HepG2 (cell line): ENCODE measurements around the gene DSPP. TPM values are rescaled to one million over a fixed set of nuclear protein-coding genes. Genes with fewer than 3 reads are reported as not detected.

Source experiments
- ATAC-seq: fragments of 200-7000 bp; cut with Tn5 transposase; 3 replicates; pipeline ENCODE4 v1.9.1; 2020; ENCODE audit warnings: mild to moderate bottlenecking, moderate library complexity
- BruUV-seq: library from RNA; stranded (reverse); fragments of 400-500 nt; replicated peaks from 2 replicates; lab custom pipeline; 2021; lab: Mats Ljungman, UMichigan
- CTCF ChIA-PET: fragments of 300-600 bp; formaldehyde crosslinking; extraction: SDS; loops from one replicate; lab custom pipeline; 2021; ENCODE audit warnings: low total read pairs, inconsistent platforms, low intra/inter-chr PET ratio; lab: Yijun Ruan, JAX
- POLR2A ChIA-PET: fragments of 350-600 bp; sonication (Branson Sonifier 250); formaldehyde crosslinking; loops from one replicate; lab custom pipeline; 2020; ENCODE audit warnings: antibody characterized with exemption, inconsistent platforms; lab: Yijun Ruan, JAX
- DNase-seq: peaks from one replicate; pipeline ENCODE4 v3.0.0-alpha.2; 2015; ENCODE audit warnings: low spot score
- FAIRE-seq: peaks from 3 replicates; lab custom pipeline; 2011; peaks lifted over from hg19 to GRCh38; lab: Jason Lieb, UNC
- H2AFZ ChIP-seq: one replicate; pipeline ENCODE4 v1.6.1; 2011; ENCODE audit warnings: low read length, inconsistent platforms
- H3K27ac ChIP-seq: fragments of 300-600 bp; 3 replicates; pipeline ENCODE4 v1.8.0; 2011; ENCODE audit warnings: mixed run types, mild to moderate bottlenecking, mixed read lengths, low read length, inconsistent platforms; ENCODE audit not compliant: insufficient read depth; ENCODE audit errors: extremely low read length
- H3K27me3 ChIP-seq, 2 experiments: fragments of 200-600 bp in 1 of 2; 2 replicates in 1 of 2; 3 replicates in 1 of 2; pipeline versions ENCODE4 v1.6.0 to v1.8.0; 2011; ENCODE audit warnings: low read length in 2 of 2, mild to moderate bottlenecking in 2 of 2, moderate library complexity in 2 of 2, inconsistent platforms in 1 of 2; ENCODE audit not compliant: insufficient read depth in 2 of 2, control insufficient read depth in 1 of 2
- H3K36me3 ChIP-seq, 2 experiments: fragments of 200-600 bp in 1 of 2; replicated peaks in 1 of 2; 2 replicates in 1 of 2; 3 replicates in 1 of 2; pipeline versions ENCODE4 v1.5.1 to v1.8.0; 2011; ENCODE audit warnings: low read length in 2 of 2, inconsistent platforms in 1 of 2; ENCODE audit not compliant: insufficient read depth in 2 of 2, control insufficient read depth in 1 of 2
- H3K4me1 ChIP-seq: 2 replicates; pipeline ENCODE4 v1.5.1; 2012; ENCODE audit warnings: low read length, inconsistent platforms; ENCODE audit not compliant: insufficient read depth
- H3K4me2 ChIP-seq: 2 replicates; pipeline ENCODE4 v1.6.0; 2011; ENCODE audit warnings: low read depth, low read length, inconsistent platforms
- H3K4me3 ChIP-seq, 3 experiments: fragments of 200-600 bp in 1 of 3; sonication (generic), shearing (Covaris generic) in 1 of 3; replicated peaks in 1 of 3; 2 replicates each; pipeline ENCODE4 v1.5.1; 2011 to 2016; ENCODE audit warnings: low read length in 3 of 3, inconsistent platforms in 2 of 3, low read depth in 2 of 3, mild to moderate bottlenecking in 2 of 3, control low read depth in 1 of 3, mixed read lengths in 1 of 3; ENCODE audit not compliant: insufficient read depth in 1 of 3
- H3K79me2 ChIP-seq: one replicate; pipeline ENCODE4 v1.6.1; 2011; ENCODE audit warnings: low read length, inconsistent platforms; ENCODE audit not compliant: insufficient read depth
- H3K9ac ChIP-seq: 2 replicates; pipeline ENCODE4 v1.6.0; 2011; ENCODE audit warnings: mild to moderate bottlenecking, low read depth, low read length, inconsistent platforms; ENCODE audit not compliant: insufficient read depth
- H3K9me3 ChIP-seq: 2 replicates; pipeline ENCODE4 v1.5.1; 2012; ENCODE audit warnings: mild to moderate bottlenecking, low read length
- H4K20me1 ChIP-seq: 2 replicates; pipeline ENCODE4 v1.6.0; 2011; ENCODE audit warnings: inconsistent platforms, mild to moderate bottlenecking, low read length, moderate library complexity; ENCODE audit not compliant: insufficient read depth
- AHR ChIP-seq: IDR thresholded peaks from 2 replicates; pipeline ENCODE4 v1.6.1; 2018; ENCODE audit warnings: missing genetic modification reagents, missing compliant biosample characterization
- CREM ChIP-seq, 2 experiments: sonication (generic) in 1 of 2; formaldehyde crosslinking in 1 of 2; IDR thresholded peaks; 2 replicates each; pipeline versions ENCODE4 v1.4.0 to v1.6.1; 2016 to 2020; ENCODE audit warnings: antibody characterized with exemption in 1 of 2, mild to moderate bottlenecking in 1 of 2, missing genetic modification reagents in 1 of 2
- CSRNP1 ChIP-seq: sonication (generic); formaldehyde crosslinking; IDR thresholded peaks from 2 replicates; pipeline ENCODE4 v1.8.1; 2023; ENCODE audit warnings: mild to moderate bottlenecking, missing genetic modification reagents
- KAT2B ChIP-seq: fragments of 150-350 bp; IDR thresholded peaks from 2 replicates; pipeline ENCODE4 v1.6.1; 2014; ENCODE audit warnings: low read depth, low read length, borderline replicate concordance
- MAFK ChIP-seq, 2 experiments: IDR thresholded peaks in 1 of 2; conservative IDR thresholded peaks in 1 of 2; 2 replicates each; pipeline ENCODE4 v1.6.1; 2011; ENCODE audit warnings: improper control_type of control experiment in 2 of 2, low read length in 2 of 2
- PAWR ChIP-seq: sonication (generic); formaldehyde crosslinking; IDR thresholded peaks from 2 replicates; pipeline ENCODE4 v1.4.0; 2020; ENCODE audit warnings: missing genetic modification reagents, mild to moderate bottlenecking, borderline replicate concordance
- RERE ChIP-seq: IDR thresholded peaks from 2 replicates; pipeline ENCODE4 v1.6.1; 2016; ENCODE audit warnings: low read depth, missing genetic modification reagents, missing compliant biosample characterization
- RFX1 ChIP-seq: fragments of 450-650 bp; IDR thresholded peaks from 2 replicates; pipeline ENCODE4 v1.6.1; 2017
- RXRA ChIP-seq: sonication (generic); formaldehyde crosslinking; IDR thresholded peaks from 2 replicates; pipeline ENCODE4 v1.5.1; 2020; ENCODE audit warnings: missing genetic modification reagents
- SMAD9 ChIP-seq: sonication (generic); formaldehyde crosslinking; IDR thresholded peaks from 2 replicates; pipeline ENCODE4 v1.5.1; 2020; ENCODE audit warnings: mild to moderate bottlenecking, missing genetic modification reagents
- ZBTB10 ChIP-seq: sonication (generic); formaldehyde crosslinking; IDR thresholded peaks from 2 replicates; pipeline ENCODE4 v1.4.0; 2020; ENCODE audit warnings: missing genetic modification reagents, borderline replicate concordance
- ZMAT5 ChIP-seq: sonication (generic); formaldehyde crosslinking; IDR thresholded peaks from 2 replicates; pipeline ENCODE4 v1.5.0; 2020; ENCODE audit warnings: mild to moderate bottlenecking, low read depth, missing genetic modification reagents, borderline replicate concordance
- ZNF775 ChIP-seq: sonication (generic); formaldehyde crosslinking; IDR thresholded peaks from 2 replicates; pipeline ENCODE4 v1.4.0; 2020; ENCODE audit warnings: missing genetic modification reagents, mild to moderate bottlenecking, moderate library complexity, borderline replicate concordance
- ZNF850 ChIP-seq: sonication (generic); formaldehyde crosslinking; conservative IDR thresholded peaks from 2 replicates; pipeline ENCODE4 v1.9.0; 2021; ENCODE audit warnings: mild to moderate bottlenecking, missing genetic modification reagents
- WGBS: methylation state at CpG from one replicate; pipeline ENCODE4 v1.1.6; 2017; ENCODE audit warnings: low lambda C conversion rate; 5-methylcytosine and 5-hydroxymethylcytosine counted together
- in situ Hi-C: cut with HindIII; loops from 2 replicates; pipeline ENCODE4 v1.10.0; 2017; ENCODE audit warnings: low pct_unique_long_range_greater_than_20kb; ENCODE audit not compliant: extremely low pct_ligation_motif_present
- intact Hi-C: fragments of 100-400 bp; cut with micrococcal nuclease; formaldehyde crosslinking; loops from one replicate; pipeline ENCODE4 v1.10.0; 2022; ENCODE audit not compliant: unreplicated experiment
- polyA plus RNA-seq, 8 experiments: library from polyadenylated mRNA; depleted of rRNA in 3 of 8; stranded (reverse) in 7 of 8; unstranded in 1 of 8; fragments of >200 nt; fragmentation: Illumina TruSeq in 4 of 8; extraction: Trizol in 4 of 8; gene quantifications; 2 replicates each; pipeline versions ENCODE4 v1.2.1 to v1.2.3, GENCODE V29; 2011 to 2016; ENCODE audit warnings: low read depth in 4 of 8, missing spikeins in 1 of 8, mixed read lengths in 1 of 8; ENCODE audit not compliant: insufficient read depth in 1 of 8
- total RNA-seq, 5 experiments: library from RNA; depleted of rRNA; stranded (reverse); fragments of >200 nt; fragmentation: Illumina TruSeq; extraction: Trizol; gene quantifications; 2 replicates each; pipeline ENCODE4 v1.2.3, GENCODE V29; 2016; ENCODE audit warnings: low read depth in 1 of 5

The DSPP gene
- total and polyA plus RNA-seq, 2 of the 13 experiments (the other 11 are each of a cell fraction or from before 2014, with no cell fraction given), result not detected

- TF ChIP-seq ZNF850, result no peak
- no peak for TF ChIP-seq CSRNP1
Observed at GRCh38 chr4:87631668-87632067, 23.3 kb downstream of the DSPP start (continued).

- intact Hi-C loops (no loop called here), in situ Hi-C loops (no loop called here)
- ChIA-PET POLR2A (no interaction called here), CTCF (no interaction called here)
- Histone ChIP-seq H3K36me3 (no peaks in the 10 kb centered on the region), H3K79me2 (no peaks in the 10 kb centered on the region), H3K4me2 (no peak overlapping the region), H3K4me3 (no peak overlapping the region), H3K27me3 (no peaks in the 10 kb centered on the region), H2AFZ (no peak overlapping the region), H3K4me1 (no peaks in the 10 kb centered on the region), H3K9ac (no peak overlapping the region), H4K20me1 (no peaks in the 10 kb centered on the region), H3K27ac (no peak overlapping the region), H3K9me3 (no peaks in the 10 kb centered on the region)
- ATAC-seq (no peak), DNase-seq (no peak), FAIRE-seq (no peak)
- 6% methylated on average over 1 of the region's 1 CpG for WGBS
- no TSS peak for BruUV-seq
- no peak for TF ChIP-seq ZNF775 (CRISPR knock-in tag)
- TF ChIP-seq ZBTB10 (CRISPR knock-in tag), result no peak
- no peak for TF ChIP-seq PAWR (CRISPR knock-in tag)
- TF ChIP-seq AHR (CRISPR knock-in tag), result no peak
- no peak for TF ChIP-seq SMAD9
- no peak for TF ChIP-seq RXRA (CRISPR knock-in tag)
- TF ChIP-seq CREM (IDR thresholded peaks at IDR 0.05), result no peak
- TF ChIP-seq CREM (CRISPR knock-in tag; IDR thresholded peaks at IDR 0.05), result no peak
- no peak for TF ChIP-seq RERE (CRISPR knock-in tag)
- TF ChIP-seq KAT2B, result no peak
- TF ChIP-seq MAFK (conservative IDR thresholded peaks at IDR 0.05 in 1 of 2, IDR thresholded peaks at IDR 0.05 in 1 of 2; ENCODE audit: low read length in 2 of 2), result no peak
- no peak for TF ChIP-seq ZMAT5 (CRISPR knock-in tag)
- TF ChIP-seq RFX1, result no peak
Observed at GRCh38 chr4:87632469-87632868, 24.1 kb downstream of the DSPP start.
